NCI-H2107 treated with DMSO at 0.1 percent for 48 hours (cell line): ENCODE measurements around the gene CLEC18B.
"Not testable (repeated sequence)": the region's sequence is repeated elsewhere in the genome, so short reads cannot be mapped to it uniquely, and the experiment has no call there.

Source experiments
- DNase-seq: peaks from one replicate; lab custom pipeline; 2025; ENCODE audit not compliant: unreplicated experiment; lab: John Stamatoyannopoulos, UW

CLEC18B gene

DNA sequence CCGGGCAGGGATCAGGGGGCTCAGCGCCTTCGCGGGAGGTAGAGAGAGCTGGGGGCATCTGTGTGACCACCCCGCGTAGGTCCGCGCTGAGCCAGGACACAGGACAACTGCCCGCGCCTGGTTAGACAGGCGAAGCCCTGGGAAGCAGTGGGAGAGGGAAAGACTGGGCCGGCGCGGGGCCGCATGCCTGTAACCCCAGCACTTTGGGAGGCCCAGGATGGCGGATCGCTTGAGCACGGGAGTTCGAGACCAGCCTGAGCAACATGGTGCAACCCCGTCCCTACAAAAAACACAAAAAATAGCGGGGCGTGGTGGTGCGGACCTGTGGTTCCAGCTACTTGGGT lies 13.9 kb downstream of the CLEC18B start:
- DNase-seq, result not testable (repeated sequence)

DNA sequence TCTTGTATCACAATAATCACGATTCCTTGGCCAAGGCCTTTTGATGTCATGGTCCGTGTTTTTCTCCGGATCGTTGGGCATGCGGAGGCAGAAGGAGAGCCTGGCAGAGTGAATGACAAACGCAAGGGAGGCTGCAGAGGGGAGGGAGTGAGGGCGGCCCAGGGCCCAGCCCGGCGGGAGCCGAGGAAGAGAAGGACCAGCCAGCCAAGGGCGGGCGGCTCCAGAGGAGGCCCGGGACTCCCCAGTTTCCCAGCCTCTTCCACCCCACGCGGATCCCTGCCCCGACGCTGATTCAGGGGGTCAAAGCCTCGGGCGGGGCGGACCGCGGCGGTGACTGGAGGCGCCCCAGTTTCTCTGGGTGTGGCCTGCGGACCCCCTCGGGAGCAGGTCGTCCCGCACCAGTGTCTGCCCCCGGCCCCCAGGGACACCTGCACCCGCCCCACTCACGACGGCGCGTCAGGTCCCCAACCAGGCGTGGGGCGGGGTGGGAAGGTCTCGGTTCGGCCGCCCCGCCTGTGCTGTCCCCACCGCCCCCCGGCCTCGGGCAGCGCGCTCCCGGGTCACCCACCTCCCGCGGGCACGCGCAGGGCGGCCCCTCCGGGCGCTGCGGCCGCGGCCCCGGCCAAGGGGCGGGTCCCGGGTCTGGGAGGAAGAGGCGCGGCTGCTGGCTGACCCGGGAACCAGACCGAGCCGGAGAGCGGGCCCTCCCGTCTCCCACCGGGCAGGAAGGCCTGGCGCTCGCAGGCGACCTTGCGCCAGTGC lies 14.5 kb downstream of the CLEC18B start:
- not testable (repeated sequence) for DNase-seq

DNA sequence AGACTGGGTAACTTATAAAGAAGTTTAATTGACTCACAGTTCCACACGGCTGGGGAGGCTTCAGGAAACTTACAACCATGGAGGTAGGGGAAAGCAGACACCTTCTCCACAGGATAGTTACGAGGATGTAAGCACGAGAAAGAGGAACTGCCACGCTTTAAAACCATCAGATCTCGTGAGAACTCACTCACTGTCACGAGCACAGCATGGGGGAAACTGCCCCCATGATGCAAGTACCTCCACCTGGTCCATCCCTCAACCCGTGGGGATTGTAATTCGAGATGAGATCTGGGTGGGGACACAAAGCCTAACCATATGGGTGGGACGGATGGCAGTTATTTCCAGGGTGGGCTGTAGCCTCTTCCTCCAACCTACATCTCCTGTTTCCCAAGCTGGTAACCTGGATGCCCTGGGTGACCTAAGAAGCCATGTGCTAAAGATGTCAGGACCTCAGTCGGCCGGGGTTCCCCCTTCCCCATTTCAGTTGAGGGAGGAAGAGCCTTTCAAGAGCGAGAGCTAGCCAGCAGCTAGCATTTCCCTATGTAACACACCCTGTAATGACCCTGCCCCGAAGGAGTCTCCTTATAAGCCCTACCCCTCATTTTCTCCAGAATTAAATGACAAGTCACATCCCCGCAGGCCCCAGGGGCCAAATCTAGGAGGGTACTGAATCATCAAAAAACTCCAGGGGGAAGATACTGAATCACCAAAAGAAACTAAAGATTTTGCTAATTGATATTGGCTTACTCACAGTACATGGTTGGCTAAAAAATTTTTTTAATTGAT lies 16.9 kb downstream of the CLEC18B start:
- DNase-seq, result not testable (repeated sequence)

DNA sequence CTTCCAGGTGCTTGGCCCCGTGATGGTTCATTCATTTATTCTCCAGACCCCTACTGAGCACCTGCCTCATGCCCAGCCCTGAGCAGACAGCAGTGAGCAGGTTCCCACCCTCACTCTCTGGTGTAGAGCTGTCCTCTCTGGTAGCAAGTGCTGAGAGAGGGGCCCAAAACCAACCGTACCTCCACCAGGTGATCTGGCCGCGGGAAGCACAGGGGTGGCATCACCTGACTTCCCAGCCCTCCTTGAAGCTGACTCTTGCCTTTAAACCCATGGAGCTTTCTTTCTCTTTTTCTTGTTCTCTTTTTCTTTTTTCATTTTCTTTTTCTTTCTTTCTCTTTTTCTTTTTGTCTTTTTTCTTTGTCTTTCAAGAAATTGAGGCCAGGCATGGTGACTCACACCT lies 21.0 kb downstream of the CLEC18B start:
- not testable (repeated sequence) for DNase-seq

DNA sequence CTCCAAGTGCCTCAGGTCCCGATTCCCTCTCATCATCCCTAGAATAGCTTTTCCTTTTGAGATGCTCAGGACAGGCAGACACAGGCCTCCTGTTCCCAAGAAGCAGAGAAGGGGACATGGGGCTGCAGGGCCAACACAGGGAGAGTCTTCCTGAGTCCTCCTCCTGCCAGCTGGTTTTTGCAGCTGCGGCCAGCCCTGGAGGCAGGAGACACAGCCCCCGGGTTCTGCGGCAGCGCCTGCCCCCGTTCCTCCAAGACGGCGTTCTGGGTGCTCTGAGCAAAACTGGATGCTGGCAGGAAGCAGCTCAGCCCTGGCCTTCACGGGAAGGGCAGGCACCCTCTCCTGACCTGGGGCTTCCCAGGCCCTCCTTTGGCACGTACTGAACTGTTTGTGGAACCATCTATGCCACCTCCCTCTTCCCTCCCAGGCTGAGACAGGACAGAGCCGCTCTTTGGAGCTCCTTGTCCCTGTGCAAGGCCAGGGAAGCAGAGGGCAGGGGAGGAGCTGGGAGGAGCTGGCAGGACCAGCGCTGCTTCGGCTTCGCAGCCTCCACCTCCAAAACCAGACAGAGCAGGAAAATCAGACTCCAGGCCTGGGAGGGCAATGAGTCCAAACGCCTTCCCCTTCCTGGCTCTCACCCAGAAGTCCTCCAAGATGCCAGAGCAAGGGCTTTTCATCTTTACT lies 22.9 kb downstream of the CLEC18B start:
- DNase-seq, result not testable (repeated sequence)

DNA sequence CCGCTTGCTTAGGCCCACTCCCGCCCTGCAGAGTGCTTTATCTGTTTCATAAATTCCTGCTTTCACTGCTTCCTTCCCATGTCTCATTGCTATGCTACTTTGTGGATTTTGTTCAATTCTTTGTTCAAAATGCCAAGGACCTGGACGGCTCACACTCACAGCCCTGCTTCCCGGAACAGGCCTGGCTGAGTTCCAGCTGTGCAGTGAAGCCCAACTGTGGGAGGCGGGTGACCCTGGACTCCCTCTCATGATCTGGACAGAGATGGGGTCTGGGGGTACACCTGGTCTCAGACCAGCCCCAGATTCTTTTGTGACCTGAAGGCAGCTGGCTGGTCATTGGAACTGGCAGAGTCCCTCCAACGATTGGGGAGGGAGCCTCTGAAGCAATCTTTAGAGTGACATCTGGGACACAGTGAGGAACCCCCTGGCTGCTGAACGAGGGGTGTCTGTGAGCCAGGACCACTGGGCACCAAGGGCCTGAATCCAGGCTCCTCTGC lies 24.7 kb downstream of the CLEC18B start:
- DNase-seq, result not testable (repeated sequence)

DNA sequence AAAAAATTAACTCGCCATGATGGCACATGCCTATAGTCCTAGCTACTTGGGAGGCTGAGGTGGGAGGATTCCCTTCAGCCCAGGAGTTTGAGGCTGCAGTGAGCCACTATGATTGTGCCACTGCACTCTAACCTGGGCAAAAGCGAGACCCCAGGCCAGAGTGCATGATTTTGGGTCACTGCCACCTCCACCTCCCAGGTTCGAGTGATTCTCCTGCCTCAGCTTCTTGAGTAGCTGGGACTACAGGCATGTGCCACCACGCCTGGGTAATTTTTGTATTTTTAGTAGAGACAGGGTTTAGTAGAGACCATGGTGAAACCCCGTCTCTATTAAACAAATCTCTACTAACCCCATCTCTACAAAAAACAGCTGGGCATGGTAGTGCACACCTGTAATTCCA lies 26.7 kb downstream of the CLEC18B start:
- not testable (repeated sequence) for DNase-seq

DNA sequence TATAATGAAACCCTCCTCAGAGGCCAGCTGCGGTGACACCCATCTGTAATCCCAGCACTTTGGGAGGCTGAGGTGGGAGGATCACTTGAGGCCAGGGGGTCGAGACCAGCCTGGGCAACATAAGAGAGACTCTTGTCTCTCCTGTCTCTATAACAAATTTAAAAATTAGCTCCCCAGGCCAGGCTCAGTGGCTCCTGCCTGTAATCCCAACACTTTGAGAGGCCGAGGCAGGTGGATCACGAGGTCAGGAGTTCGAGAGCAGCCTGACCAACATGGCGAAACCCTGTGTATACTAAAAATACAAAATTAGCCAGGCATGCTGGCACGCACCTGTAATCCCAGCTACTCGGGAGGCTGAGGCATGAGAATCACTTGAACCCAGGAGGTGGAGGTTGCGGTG lies 27.1 kb downstream of the CLEC18B start:
- DNase-seq, result not testable (repeated sequence)

DNA sequence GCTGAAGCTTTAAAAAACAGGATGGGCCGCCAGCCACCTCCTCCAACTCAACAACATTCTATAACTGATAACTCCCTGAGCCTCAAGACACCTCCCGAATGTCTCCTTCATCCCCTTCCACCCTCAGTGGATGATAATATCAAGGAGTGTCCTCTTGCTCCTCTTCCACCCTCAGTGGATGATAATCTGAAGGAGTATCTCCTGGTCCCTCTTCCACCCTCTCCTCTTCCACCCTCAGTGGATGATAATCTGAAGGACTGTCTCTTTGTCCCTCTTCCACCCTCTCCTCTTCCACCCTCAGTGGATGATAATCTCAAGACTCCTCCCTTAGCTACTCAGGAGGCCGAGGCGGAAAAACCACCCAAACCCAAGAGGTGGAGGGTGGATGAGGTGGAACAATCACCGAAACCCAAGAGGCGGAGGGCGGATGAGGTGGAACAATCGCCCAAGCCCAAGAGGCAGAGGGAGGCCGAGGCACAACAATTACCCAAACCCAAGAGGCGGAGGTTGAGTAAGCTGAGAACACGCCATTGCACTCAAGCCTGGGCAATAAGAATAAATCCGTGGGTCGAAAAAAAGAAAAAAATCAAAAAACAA lies 29.7 kb downstream of the CLEC18B start:
- not testable (repeated sequence) for DNase-seq

DNA sequence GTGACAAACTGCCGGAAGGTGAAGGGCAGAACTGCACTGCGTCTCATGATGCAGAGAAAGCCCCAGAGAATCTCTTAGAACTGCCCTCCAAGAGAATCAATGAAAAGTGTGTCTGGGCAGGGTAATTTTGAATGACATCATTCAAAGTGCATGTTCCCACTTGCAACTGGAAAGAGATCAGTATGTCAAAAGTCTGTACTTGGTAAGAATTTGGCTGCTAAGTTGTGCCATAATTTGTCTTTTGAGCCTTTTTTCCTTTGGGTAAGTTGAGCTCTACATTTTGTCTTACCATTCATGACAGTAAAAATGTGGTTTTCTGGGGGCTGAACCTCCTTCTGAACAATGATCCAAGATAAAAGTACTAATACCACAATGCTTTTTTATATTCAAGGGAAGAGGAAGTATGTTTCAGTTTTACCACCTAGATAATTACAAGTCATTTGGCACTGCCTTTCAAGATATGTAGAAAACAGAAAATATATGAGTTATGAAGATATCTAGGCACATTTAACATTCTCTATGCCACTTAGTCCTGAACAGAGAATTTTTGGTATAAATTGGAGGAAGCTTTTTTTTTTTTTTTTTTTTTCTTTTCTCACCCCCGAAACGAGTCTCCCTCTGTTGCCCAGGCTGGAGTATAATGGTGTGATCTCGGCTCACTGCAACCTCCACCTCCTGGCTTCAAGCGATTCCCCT lies 38.8 kb downstream of the CLEC18B start:
- not testable (repeated sequence) for DNase-seq

DNA sequence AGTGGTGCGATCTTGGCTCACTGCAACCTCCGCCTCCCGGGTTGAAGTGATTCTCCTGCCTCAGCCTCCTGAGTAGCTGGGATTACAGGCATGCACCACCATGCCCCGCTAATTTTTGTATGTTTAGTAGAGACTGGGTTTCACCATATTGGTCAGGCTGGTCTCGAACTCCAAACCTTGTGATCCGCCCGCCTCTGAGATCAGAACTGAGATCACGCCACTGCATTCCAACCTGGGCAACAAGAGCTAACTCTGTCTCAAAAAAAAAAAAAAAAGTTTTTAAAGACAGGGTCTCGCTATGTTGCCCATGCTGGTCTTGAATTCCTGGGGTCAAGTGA lies 47.5 kb downstream of the CLEC18B start:
- not testable (repeated sequence) for DNase-seq

DNA sequence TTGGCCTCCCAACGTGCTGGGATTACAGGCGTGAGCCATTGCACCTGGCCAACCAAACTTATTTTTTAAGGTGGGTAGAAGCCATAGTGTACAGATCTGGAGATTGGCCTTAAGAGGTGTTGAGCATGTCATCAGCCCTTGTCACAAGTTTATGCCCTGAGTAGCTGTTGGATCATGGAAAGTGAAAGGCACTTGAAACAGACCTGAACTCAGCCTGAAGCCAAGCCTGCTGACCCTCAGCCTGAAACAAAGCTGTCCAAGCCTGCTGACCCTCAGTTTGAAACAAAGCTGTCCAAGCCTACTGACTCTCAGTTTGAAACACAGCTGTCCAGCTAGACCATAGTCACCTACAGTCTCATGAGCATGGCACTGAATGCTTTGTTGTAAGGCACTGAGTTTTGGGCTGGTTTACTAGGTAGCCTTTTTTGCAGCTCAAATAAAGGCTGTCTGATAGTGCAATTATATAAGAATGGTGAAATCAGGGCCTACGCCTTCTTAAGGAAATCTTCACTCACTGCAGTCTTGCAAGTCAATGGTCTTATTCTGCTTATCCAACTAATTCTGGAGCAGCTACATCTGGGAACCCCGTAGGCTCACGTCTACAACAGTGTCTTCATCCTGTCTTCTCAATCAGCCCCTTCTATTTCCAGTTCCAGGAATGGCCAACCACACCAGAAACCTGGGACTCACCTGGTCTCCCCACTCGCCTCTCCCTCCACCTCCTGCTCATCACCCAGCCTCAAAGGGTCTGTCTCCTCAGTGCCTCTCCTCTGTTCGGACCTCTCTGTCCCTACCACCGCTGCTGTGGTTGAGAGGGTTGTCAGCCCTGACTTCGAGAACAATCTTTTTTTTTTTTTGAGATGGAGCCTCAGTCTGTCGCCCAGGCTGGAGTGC lies 48.1 kb downstream of the CLEC18B start:
- DNase-seq, result no peak

DNA sequence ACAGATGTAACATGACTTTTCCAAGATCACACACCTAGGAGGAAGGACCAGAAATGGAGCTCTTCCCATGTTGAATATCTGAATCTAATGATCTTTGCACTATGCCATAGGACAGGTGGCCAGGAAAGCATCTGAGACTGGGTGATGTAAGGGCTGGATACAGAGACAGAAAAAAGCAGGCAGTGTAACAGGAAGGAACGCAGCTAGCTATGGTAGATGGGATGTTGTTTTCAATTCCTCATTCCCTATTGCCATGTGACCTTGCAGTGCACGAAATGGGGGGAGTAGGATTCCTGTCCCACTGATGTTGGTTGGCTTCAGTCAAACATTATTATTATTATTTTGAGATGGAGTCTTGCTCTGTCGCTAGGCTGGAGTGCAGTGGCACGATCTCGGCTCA lies 48.9 kb downstream of the CLEC18B start:
- DNase-seq, result no peak

DNA sequence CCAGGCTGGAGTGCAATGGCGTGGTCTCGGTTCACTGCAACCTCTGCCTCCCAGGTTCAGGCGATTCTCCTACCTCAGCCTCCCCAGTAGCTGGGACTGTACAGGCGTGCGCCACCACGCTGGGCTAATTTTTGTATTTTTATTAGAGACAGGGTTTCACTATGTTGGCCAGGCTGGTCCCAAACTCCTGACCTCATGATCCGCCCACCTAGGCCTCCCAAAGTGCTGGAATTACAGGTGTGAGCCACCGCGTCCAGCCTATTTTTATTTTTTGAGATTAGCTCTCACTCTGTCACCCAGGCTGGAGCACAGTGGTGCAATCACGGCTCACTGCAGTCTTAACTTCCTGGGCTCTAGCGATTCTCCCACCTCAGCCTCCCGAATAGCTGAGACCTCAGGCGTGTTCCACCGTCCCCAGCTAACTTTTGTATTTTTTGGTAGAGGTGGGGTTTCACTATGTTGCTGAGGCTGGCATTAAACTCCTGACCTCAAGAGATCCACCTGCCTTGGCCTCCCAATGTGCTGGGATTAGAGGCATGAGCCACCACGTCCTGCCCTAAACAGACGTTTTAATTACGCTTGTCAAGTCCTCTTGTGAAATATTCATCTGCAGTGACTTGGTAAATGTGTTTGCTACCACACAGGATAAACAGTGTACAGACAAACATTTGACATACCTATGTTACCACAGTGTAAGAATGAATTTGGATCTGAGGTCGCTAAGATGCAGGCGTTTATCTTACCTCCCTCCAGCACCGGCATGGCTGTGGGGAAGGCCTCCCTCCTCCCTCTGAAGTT lies 50.7 kb downstream of the CLEC18B start:
- not testable (repeated sequence) for DNase-seq

DNA sequence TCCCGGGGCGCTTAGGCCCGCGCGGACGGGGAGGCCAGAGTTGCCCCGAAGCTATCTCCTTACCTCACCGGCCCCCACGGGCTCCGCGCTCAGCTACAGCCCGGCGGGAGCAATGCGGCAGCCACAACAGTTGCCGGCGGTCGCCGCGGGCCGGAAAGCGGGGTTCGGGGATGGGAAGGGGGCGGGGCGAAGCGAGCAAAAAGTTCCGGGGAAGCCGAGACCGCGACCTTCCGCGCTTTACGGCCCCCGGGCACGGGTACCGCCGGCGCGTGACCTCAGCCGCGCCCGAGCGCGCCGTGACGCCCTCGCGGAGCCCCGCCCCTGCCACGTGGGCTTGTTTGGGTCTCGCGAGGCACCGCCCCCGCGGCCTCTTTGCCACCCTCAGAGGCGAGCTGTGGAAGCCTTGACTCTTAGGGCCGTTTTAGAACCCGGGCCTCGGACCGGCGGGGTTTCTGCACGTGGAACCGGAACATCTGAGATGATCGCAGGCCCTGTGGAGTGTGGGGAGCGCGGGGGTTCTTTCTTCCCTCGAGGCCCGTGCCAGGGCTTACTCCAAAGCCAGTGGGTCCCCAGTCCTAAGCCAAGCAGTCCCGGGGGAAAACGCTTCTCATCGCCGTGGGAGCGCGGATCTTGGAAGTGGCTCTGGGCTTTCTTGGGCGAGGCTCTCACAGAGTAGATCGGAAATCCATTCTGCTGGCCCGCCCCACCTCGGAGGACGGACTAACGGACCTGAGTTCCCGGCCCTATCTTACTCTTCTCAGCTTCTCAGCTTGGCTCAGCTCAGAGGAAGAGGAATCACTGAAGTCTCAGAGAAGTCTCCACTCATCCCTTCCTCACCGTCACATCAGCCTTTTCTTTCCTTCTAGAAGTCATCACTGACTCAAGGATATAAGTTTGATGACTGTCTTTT lies 53.0 kb downstream of the CLEC18B start:
- peak; percentile 70 for DNase-seq

DNA sequence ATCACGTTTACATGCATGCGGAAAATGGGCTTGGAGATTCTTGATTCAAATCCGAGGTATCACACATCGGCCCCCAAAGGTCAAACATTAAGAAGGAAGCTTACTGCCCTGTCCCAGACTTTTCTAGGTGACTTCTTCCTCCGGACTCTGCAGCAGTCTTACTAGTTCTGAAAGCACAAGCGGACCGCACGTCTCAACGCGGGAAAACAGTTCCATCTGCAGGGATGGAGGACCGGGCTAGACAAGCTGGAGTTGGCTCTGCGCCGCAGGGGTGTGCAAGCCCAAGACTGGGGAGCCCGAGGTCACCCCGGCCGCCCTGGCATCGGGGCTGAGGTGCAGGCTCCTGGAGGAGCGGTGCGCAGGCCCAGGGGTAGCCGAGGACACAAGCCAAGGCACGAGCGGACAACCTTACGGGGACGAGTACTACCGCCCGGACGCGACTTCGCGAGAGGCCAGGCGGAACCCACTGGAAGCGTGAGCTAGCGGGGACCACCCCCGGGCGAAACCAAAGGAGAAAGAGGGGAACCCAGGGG lies 53.7 kb downstream of the CLEC18B start:
- DNase-seq, result peak; percentile 2
